ENCODE results near the gene SMOC1. TPM values are rescaled to one million over a fixed set of nuclear protein-coding genes. Genes with fewer than 3 reads are reported as not detected.

The SMOC1 gene
- total RNA-seq, 1 donor from 2014 or later = 10.9 TPM

GRCh38 chr14:70018713-70019211 is 139.5 kb downstream of the SMOC1 start:
- TF ChIP-seq CTCF (IDR thresholded peaks at IDR 0.05; ENCODE audit: unreplicated experiment) = no peak
- peaks cover 1% of the 10 kb centered on the region for H3K36me3 Mint-ChIP-seq (ENCODE audit: insufficient read depth)
- H3K27me3 Mint-ChIP-seq = peaks cover 5% of the 10 kb centered on the region

GRCh38 chr14:70019695-70020094 is 140.5 kb downstream of the SMOC1 start:
- Mint-ChIP-seq H3K9me3 (ENCODE audit: low read depth) (no peaks in the 10 kb centered on the region), H3K4me3 (ENCODE audit: low read depth) (no peak overlapping the region), H3K27me3 (peaks cover 5% of the 10 kb centered on the region), H3K4me1 (ENCODE audit: low read depth) (peaks cover 16% of the 10 kb centered on the region), H3K36me3 (ENCODE audit: insufficient read depth) (peaks cover 1% of the 10 kb centered on the region), H3K27ac (no peak overlapping the region)
- no peak for TF ChIP-seq CTCF (IDR thresholded peaks at IDR 0.05; ENCODE audit: unreplicated experiment)
- no peak for DNase-seq (ENCODE audit: low spot score, unreplicated experiment)

More at GRCh38 chr14:70018713-70019211, 139.5 kb downstream of the SMOC1 start:
- no peak overlapping the region for H3K4me3 Mint-ChIP-seq (ENCODE audit: low read depth)
- DNase-seq (ENCODE audit: low spot score, unreplicated experiment) = no peak
- no peaks in the 10 kb centered on the region for H3K9me3 Mint-ChIP-seq (ENCODE audit: low read depth)
- H3K27ac Mint-ChIP-seq = no peak overlapping the region
- H3K4me1 Mint-ChIP-seq (ENCODE audit: low read depth) = peaks cover 18% of the 10 kb centered on the region

GRCh38 chr14:70020352-70021170 is 141.3 kb downstream of the SMOC1 start:
- no peak for TF ChIP-seq CTCF (IDR thresholded peaks at IDR 0.05; ENCODE audit: unreplicated experiment)
- Mint-ChIP-seq H3K27ac (no peak overlapping the region), H3K36me3 (ENCODE audit: insufficient read depth) (peaks cover 1% of the 10 kb centered on the region), H3K4me3 (ENCODE audit: low read depth) (no peak overlapping the region), H3K4me1 (ENCODE audit: low read depth) (peaks cover 10% of the 10 kb centered on the region), H3K9me3 (ENCODE audit: low read depth) (no peaks in the 10 kb centered on the region), H3K27me3 (peaks cover 8% of the 10 kb centered on the region)
- DNase-seq (ENCODE audit: low spot score, unreplicated experiment) = no peak

GRCh38 chr14:70021548-70022220 is 142.5 kb downstream of the SMOC1 start:
- no peak overlapping the region for H3K4me3 Mint-ChIP-seq (ENCODE audit: low read depth)
- peaks cover 8% of the 10 kb centered on the region for H3K27me3 Mint-ChIP-seq
- peaks cover 10% of the 10 kb centered on the region for H3K4me1 Mint-ChIP-seq (ENCODE audit: low read depth)
- no peak for TF ChIP-seq CTCF (IDR thresholded peaks at IDR 0.05; ENCODE audit: unreplicated experiment)
- peaks cover 1% of the 10 kb centered on the region for H3K36me3 Mint-ChIP-seq (ENCODE audit: insufficient read depth)
- H3K9me3 Mint-ChIP-seq (ENCODE audit: low read depth) = no peaks in the 10 kb centered on the region
- DNase-seq (ENCODE audit: low spot score, unreplicated experiment) = no peak
- no peak overlapping the region for H3K27ac Mint-ChIP-seq

GRCh38 chr14:70022771-70023445 is 143.7 kb downstream of the SMOC1 start:
- Mint-ChIP-seq H3K36me3 (ENCODE audit: insufficient read depth) (peaks cover 1% of the 10 kb centered on the region), H3K9me3 (ENCODE audit: low read depth) (no peaks in the 10 kb centered on the region)

More at GRCh38 chr14:70022771-70023445, 143.7 kb downstream of the SMOC1 start:
- TF ChIP-seq CTCF (IDR thresholded peaks at IDR 0.05; ENCODE audit: unreplicated experiment) = no peak
- peaks cover 8% of the 10 kb centered on the region for H3K4me1 Mint-ChIP-seq (ENCODE audit: low read depth)
- no peak overlapping the region for H3K4me3 Mint-ChIP-seq (ENCODE audit: low read depth)
- no peak for DNase-seq (ENCODE audit: low spot score, unreplicated experiment)
- peaks cover 8% of the 10 kb centered on the region for H3K27me3 Mint-ChIP-seq
- no peak overlapping the region for H3K27ac Mint-ChIP-seq

Data from progenitor cell of endocrine pancreas (in vitro differentiated cells).